GM12801 (cell line): ENCODE data around the gene CDAN1.

Source experiments
- CTCF ChIP-seq: IDR thresholded peaks from one replicate; pipeline ENCODE4 v1.5.1; 2011; ENCODE audit warnings: control low read depth; ENCODE audit not compliant: insufficient read length; ENCODE audit errors: extremely low read depth

Gene CDAN1

DNA sequence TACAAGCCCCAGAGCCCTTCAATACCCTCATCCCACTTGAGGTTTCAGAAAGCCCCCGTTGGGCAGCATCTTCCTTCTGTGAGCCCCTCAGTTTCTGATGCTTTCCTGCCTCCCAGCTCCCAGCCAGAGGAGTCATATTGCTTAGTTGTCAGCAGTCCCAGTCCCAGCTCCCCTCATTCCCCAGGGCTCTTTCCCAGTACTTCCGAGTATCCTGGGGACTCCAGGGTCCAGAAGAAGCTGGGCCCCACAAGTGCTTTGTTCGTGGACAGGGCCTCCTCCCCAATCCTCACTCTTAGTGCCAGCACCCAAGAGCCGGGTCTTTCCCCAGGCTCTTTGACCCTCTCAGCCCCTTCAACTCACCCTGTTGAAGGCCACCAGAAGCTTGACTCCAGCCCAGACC lies 43.9 kb downstream of the CDAN1 start:
- no peak for TF ChIP-seq CTCF

DNA sequence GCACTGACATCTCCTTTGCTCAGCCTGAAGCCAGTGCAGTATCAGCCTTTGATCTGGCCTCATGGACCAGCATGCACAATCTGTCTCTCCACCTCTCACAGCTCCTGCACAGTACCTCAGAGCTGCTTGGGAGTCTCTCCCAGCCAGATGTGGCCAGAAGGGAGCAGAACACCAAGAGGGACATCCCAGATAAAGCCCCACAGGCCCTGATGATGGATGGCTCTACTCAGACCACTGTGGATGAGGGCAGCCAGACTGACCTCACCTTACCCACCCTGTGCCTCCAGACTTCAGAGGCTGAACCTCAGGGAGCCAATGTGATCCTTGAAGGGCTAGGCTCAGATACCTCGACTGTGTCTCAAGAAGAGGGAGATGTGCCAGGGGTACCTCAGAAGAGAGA lies 44.4 kb downstream of the CDAN1 start:
- TF ChIP-seq CTCF = no peak

DNA sequence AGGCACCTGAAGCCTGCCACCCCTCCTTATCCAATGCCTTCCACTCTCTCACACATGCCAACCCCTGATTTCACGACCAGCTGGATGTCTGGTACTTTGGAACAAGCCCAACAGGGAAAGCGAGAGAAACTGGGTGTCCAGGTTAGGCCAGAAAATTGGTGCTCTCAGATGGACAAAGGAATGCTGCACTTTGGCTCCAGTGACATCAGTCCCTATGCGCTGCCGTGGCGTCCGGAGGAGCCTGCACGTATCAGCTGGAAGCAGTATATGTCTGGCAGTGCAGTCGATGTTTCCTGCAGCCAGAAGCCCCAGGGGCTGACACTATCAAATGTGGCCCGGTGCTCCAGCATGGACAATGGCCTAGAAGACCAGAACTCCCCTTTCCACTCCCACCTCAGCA lies 45.2 kb downstream of the CDAN1 start:
- no peak for TF ChIP-seq CTCF

DNA sequence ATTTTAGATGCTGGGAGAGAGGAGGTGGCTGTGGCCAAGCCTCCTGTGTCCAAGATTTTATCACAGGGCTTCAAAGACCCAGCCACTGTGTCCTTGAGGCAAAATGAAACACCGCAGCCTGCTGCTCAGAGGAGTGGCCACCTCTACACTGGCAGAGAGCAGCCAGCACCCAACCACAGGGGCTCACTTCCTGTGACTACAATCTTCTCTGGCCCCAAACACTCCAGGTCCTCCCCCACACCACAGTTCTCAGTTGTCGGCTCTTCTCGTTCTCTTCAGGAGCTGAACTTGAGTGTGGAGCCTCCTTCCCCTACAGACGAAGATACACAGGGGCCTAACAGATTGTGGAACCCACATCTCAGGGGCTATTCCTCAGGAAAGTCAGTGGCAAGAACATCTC lies 45.6 kb downstream of the CDAN1 start:
- TF ChIP-seq CTCF = no peak

GRCh38 chr15:42688301-42688700 lies 48.6 kb downstream of the CDAN1 start:
- no peak for TF ChIP-seq CTCF

- no peak for TF ChIP-seq CTCF
Observed at GRCh38 chr15:42687740-42688139, 49.2 kb downstream of the CDAN1 start.

DNA sequence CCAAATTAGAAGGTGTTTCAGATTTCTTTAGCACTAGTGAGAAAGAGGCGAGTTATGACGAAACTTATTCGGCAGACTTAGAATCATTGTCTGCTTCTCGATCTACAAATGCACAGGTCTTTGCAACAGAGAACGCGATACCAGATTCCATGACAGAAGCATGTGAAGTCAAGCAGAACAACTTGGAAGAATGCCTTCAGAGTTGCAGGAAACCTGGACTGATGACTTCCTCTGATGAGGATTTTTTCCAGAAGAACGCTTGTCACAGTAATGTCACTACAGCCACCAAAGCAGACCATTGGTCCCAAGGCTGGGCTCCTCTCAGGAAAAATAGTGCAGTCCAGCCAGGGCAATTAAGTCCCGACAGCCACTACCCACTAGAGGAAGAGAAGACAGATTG lies 50.6 kb downstream of the CDAN1 start:
- no peak for TF ChIP-seq CTCF

DNA sequence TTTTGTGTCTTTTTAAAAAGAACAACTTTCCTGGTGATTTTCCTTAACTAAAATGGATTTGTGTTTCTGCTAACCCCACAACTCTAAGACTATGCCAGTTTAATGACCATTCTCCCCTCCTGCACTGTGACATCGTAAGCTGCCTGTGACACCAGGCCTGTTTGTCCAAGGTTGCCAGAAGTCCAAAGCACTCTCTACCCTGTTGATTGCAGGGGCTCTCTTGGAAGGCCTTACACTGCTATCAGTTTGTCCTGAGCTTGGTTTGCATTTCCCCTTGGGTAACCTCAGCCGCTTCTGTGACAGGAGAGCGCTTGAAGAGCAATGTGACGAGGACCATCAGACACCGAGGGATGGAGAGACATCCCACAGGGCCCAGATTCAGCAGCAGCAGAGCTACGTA lies 55.8 kb downstream of the CDAN1 start:
- TF ChIP-seq CTCF = no peak
